DOHH2 (cell line): Measurements from ENCODE around the gene PRKCSH.

Source experiments
- H3F3A ChIP-seq: fragments of 200-600 bp; sonication (generic), shearing (Covaris generic); 2 replicates; pipeline ENCODE4 v1.6.0; 2016; ENCODE audit warnings: antibody characterized with exemption, mild to moderate bottlenecking; ENCODE audit not compliant: control insufficient read depth, insufficient read depth
- H3K27ac ChIP-seq: fragments of 200-600 bp; sonication (generic); 2 replicates; pipeline ENCODE4 v1.5.1; 2014; ENCODE audit warnings: low read depth, mild to moderate bottlenecking, low read length, moderate library complexity
- H3K27me3 ChIP-seq: fragments of 200-600 bp; sonication (generic); 2 replicates; pipeline ENCODE4 v1.6.1; 2014; ENCODE audit warnings: mild to moderate bottlenecking, low read length, mixed read lengths; ENCODE audit not compliant: control insufficient read depth
- H3K36me3 ChIP-seq: fragments of 200-600 bp; sonication (generic); 2 replicates; pipeline ENCODE4 v1.6.1; 2014; ENCODE audit warnings: mild to moderate bottlenecking, low read length, moderate library complexity, mixed read lengths; ENCODE audit not compliant: control insufficient read depth
- H3K4me1 ChIP-seq: fragments of 200-600 bp; sonication (generic); 2 replicates; pipeline ENCODE4 v1.6.1; 2014; ENCODE audit warnings: mild to moderate bottlenecking, low read length, mixed read lengths; ENCODE audit not compliant: control insufficient read depth
- H3K4me2 ChIP-seq: fragments of 200-600 bp; sonication (generic); 2 replicates; pipeline ENCODE4 v1.6.0; 2014; ENCODE audit warnings: mild to moderate bottlenecking, low read length, moderate library complexity
- H3K4me3 ChIP-seq: fragments of 200-600 bp; sonication (generic); 2 replicates; pipeline ENCODE4 v1.5.1; 2014; ENCODE audit warnings: mild to moderate bottlenecking, low read length, mixed read lengths
- H3K79me2 ChIP-seq: fragments of 200-600 bp; sonication (generic); 2 replicates; pipeline ENCODE4 v1.6.1; 2014; ENCODE audit warnings: mild to moderate bottlenecking, low read length, mixed read lengths; ENCODE audit not compliant: control insufficient read depth
- H3K9me2 ChIP-seq: fragments of 200-600 bp; sonication (generic); replicated peaks from 2 replicates; pipeline ENCODE4 v1.6.1; 2014; ENCODE audit warnings: mild to moderate bottlenecking, low read length, mixed read lengths; ENCODE audit not compliant: control insufficient read depth
- H3K9me3 ChIP-seq: fragments of 200-600 bp; sonication (generic); 2 replicates; pipeline ENCODE4 v1.6.1; 2014; ENCODE audit warnings: antibody characterized with exemption, low read length, mixed read lengths; ENCODE audit not compliant: control insufficient read depth, insufficient read depth
- H4K20me1 ChIP-seq: fragments of 200-600 bp; sonication (generic); 2 replicates; pipeline ENCODE4 v1.6.0; 2014; ENCODE audit warnings: low read depth, mild to moderate bottlenecking, antibody characterized with exemption, low read length, moderate library complexity; ENCODE audit not compliant: control insufficient read depth, insufficient read depth
- CTCF ChIP-seq: fragments of 200-600 bp; sonication (generic); IDR thresholded peaks from one replicate; pipeline ENCODE4 v1.5.1; 2014; ENCODE audit warnings: antibody characterized with exemption, mild to moderate bottlenecking, low read depth, low read length; ENCODE audit not compliant: poor library complexity, severe bottlenecking
- EZH2phosphoT487 ChIP-seq: fragments of 200-600 bp; sonication (generic); IDR thresholded peaks from 2 replicates; pipeline ENCODE4 v1.6.1; 2017; ENCODE audit warnings: borderline replicate concordance, mild to moderate bottlenecking, antibody characterized with exemption, low read length, moderate library complexity, mixed read lengths

The PRKCSH gene

DNA sequence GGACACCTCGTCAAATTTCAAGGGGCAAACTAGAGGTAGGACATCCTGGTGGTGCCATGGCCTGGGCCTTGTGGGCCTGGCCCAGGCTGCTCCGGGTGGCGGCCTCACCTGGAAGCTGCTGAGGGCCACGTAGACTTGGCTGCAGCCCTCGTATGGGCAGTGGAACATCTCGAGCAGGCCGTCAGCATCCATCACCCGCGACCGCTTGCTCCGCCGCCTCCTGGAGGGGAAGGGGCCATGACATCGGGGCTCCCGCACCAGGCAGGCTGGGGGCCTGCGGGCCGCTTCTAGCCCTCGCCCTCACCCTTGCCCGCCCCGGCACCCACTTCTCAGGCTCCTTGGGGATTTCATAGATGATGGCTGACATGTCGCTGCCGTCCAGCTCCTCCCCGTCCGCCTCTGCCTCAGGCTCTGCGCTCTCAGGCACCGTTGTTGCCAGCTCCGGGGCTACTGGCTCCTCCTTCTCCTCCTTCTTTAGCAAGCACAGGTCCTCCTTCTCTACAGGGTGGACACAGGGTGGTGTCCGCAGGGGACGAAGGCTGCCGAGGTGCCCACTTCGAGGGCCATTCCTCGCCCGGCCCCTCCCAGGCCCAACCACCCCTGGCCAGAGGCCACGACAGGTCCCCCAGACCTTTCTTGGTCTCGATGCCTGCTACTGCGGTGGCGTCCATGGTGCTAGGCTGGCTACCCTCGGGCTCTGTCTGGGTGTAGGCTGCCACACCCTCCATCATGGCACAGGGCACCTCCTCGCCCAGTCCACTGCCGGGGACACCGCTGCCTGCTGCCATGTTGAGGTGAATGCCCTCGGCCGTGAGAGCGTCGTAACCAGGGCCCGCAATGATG, 51.4 kb downstream of the PRKCSH start:
- TF ChIP-seq EZH2phosphoT487: no peak
- TF ChIP-seq CTCF: no peak
- no peak overlapping the region for H3K4me2 ChIP-seq

DNA sequence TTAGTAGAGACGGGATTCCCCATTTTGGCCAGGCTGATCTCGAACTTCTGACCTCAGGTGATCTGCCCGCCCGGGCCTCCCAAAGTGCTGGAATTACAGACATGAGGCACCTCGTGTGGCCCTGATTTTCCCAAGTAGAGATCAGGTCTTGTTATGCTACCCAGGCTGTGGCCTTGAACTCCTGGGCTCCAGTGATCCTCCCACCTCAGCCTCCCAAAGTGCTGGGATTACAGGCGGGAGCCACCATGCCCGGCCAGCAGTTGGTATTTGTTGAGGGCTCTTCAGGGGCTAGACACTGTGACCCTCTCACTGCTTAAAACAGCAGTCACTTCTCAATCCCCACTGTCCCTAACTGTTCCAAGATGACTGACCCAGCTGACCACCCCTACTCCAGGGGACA, 53.9 kb downstream of the PRKCSH start:
- H3F3A ChIP-seq: no peaks in the 10 kb centered on the region

More for the DNA sequence above, 51.4 kb downstream of the PRKCSH start:
- H3K36me3 ChIP-seq: peaks cover 7% of the 10 kb centered on the region; the same call in 1 of the 2 replicates
- H3K9me3 ChIP-seq: no peaks in the 10 kb centered on the region
- H3K4me3 ChIP-seq: no peak overlapping the region
- peaks cover 13% of the 10 kb centered on the region for H3K4me1 ChIP-seq
- H3K27ac ChIP-seq: no peak overlapping the region
- H3F3A ChIP-seq: no peaks in the 10 kb centered on the region
- H3K27me3 ChIP-seq: no peaks in the 10 kb centered on the region
- H3K79me2 ChIP-seq: no peaks in the 10 kb centered on the region
- no peaks in the 10 kb centered on the region for H3K9me2 ChIP-seq
- no peaks in the 10 kb centered on the region for H4K20me1 ChIP-seq

GRCh38 chr19:11494634-11495285, 59.3 kb downstream of the PRKCSH start:
- no peaks in the 10 kb centered on the region for H3K4me1 ChIP-seq
- no peaks in the 10 kb centered on the region for H3K9me3 ChIP-seq

More for the DNA sequence above, 53.9 kb downstream of the PRKCSH start:
- Histone ChIP-seq H3K9me3 (no peaks in the 10 kb centered on the region), H3K36me3 (peaks cover 7% of the 10 kb centered on the region; the same call in 1 of the 2 replicates), H3K9me2 (no peaks in the 10 kb centered on the region), H3K4me1 (no peaks in the 10 kb centered on the region), H4K20me1 (no peaks in the 10 kb centered on the region), H3K27me3 (no peaks in the 10 kb centered on the region), H3K4me3 (no peak overlapping the region), H3K4me2 (no peak overlapping the region), H3K79me2 (no peaks in the 10 kb centered on the region), H3K27ac (no peak overlapping the region)
- no peak for TF ChIP-seq CTCF
- no peak for TF ChIP-seq EZH2phosphoT487

More at GRCh38 chr19:11494634-11495285, 59.3 kb downstream of the PRKCSH start:
- Histone ChIP-seq H3K36me3 (peaks cover 23% of the 10 kb centered on the region), H3K9me2 (no peaks in the 10 kb centered on the region), H3K27me3 (no peaks in the 10 kb centered on the region), H3F3A (no peaks in the 10 kb centered on the region), H3K27ac (no peak overlapping the region), H3K4me2 (no peak overlapping the region), H3K79me2 (no peaks in the 10 kb centered on the region), H4K20me1 (no peaks in the 10 kb centered on the region), H3K4me3 (no peak overlapping the region)
- TF ChIP-seq CTCF (no peak), EZH2phosphoT487 (no peak)
